Epithelial cell of esophagus (primary cell): ENCODE data around the gene COL9A1.
"Not testable (repeated sequence)": the region's sequence is repeated elsewhere in the genome, so short reads cannot be mapped to it uniquely, and the experiment has no call there.

ENCODE experiments used
- DNase-seq: peaks from one replicate; pipeline ENCODE4 v3.0.0; 2010; ENCODE audit warnings: low read depth
- H3K4me3 ChIP-seq: 2 replicates; pipeline ENCODE4 v1.5.1; 2011; ENCODE audit warnings: mild to moderate bottlenecking, low read length, control low read depth
- CTCF ChIP-seq: IDR thresholded peaks from 2 replicates; pipeline ENCODE4 v1.5.1; 2011; ENCODE audit warnings: low read depth, mild to moderate bottlenecking, low read length, control low read depth, inconsistent platforms; ENCODE audit not compliant: insufficient read depth; ENCODE audit errors: missing control alignments

Gene COL9A1

GRCh38 chr6:70336996-70337742 lies 34.3 kb upstream of the COL9A1 start:
- H3K4me3 ChIP-seq: no peak overlapping the region
- TF ChIP-seq CTCF: no peak
- no peak for DNase-seq

- no peak for DNase-seq
- no peak overlapping the region for H3K4me3 ChIP-seq
- no peak for TF ChIP-seq CTCF
Measured at GRCh38 chr6:70327036-70327435, 24.2 kb upstream of the COL9A1 start.

GRCh38 chr6:70325009-70325408 lies 22.1 kb upstream of the COL9A1 start:
- DNase-seq: no peak
- TF ChIP-seq CTCF: no peak
- no peak overlapping the region for H3K4me3 ChIP-seq

- DNase-seq, H3K4me3 ChIP-seq: not testable (repeated sequence)
Measured at GRCh38 chr6:70317799-70318198, 14.9 kb upstream of the COL9A1 start.

GRCh38 chr6:70315079-70315751 lies 12.3 kb upstream of the COL9A1 start:
- no peak for DNase-seq
- no peak overlapping the region for H3K4me3 ChIP-seq
- no peak for TF ChIP-seq CTCF

GRCh38 chr6:70314296-70314695 lies 11.4 kb upstream of the COL9A1 start:
- no peak overlapping the region for H3K4me3 ChIP-seq
- no peak for DNase-seq
- no peak for TF ChIP-seq CTCF

- no peak overlapping the region for H3K4me3 ChIP-seq
- DNase-seq: peak; percentile 92
- TF ChIP-seq CTCF: no peak
Measured at GRCh38 chr6:70312165-70312745, 9.4 kb upstream of the COL9A1 start.
